ENCODE data around the gene TMA7. TPM values are rescaled to one million over a fixed set of nuclear protein-coding genes. Genes with fewer than 3 reads are reported as not detected.

TMA7 gene
- total RNA-seq, 1 donor from 2014 or later, result 309 TPM

GRCh38 chr3:48425281-48425812, 14.7 kb upstream of the TMA7 start:
- peaks cover 2% of the 10 kb centered on the region for H3K36me3 Mint-ChIP-seq (ENCODE audit: low read depth)
- H3K27me3 Mint-ChIP-seq (ENCODE audit: low read depth), result no peaks in the 10 kb centered on the region
- H3K27ac Mint-ChIP-seq (ENCODE audit: unreplicated experiment), result peak overlapping the region; percentile 89
- H3K4me3 Mint-ChIP-seq, result peak overlapping the region; percentile 83
- H3K9me3 Mint-ChIP-seq, result no peaks in the 10 kb centered on the region
- TF ChIP-seq, protein P1, sequence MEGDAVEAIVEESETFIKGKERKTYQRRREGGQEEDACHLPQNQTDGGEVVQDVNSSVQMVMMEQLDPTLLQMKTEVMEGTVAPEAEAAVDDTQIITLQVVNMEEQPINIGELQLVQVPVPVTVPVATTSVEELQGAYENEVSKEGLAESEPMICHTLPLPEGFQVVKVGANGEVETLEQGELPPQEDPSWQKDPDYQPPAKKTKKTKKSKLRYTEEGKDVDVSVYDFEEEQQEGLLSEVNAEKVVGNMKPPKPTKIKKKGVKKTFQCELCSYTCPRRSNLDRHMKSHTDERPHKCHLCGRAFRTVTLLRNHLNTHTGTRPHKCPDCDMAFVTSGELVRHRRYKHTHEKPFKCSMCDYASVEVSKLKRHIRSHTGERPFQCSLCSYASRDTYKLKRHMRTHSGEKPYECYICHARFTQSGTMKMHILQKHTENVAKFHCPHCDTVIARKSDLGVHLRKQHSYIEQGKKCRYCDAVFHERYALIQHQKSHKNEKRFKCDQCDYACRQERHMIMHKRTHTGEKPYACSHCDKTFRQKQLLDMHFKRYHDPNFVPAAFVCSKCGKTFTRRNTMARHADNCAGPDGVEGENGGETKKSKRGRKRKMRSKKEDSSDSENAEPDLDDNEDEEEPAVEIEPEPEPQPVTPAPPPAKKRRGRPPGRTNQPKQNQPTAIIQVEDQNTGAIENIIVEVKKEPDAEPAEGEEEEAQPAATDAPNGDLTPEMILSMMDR (conservative IDR thresholded peaks at IDR 0.05), result no peak
- no peak for DNase-seq (ENCODE audit: low read depth, low spot score)
- H3K4me1 Mint-ChIP-seq, result peaks cover 42% of the 10 kb centered on the region

GRCh38 chr3:48426401-48426909, 13.6 kb upstream of the TMA7 start:
- H3K9me3 Mint-ChIP-seq, result no peaks in the 10 kb centered on the region
- TF ChIP-seq, protein P1 (conservative IDR thresholded peaks at IDR 0.05), result no peak
- H3K36me3 Mint-ChIP-seq (ENCODE audit: low read depth), result peaks cover 2% of the 10 kb centered on the region
- H3K27ac Mint-ChIP-seq (ENCODE audit: unreplicated experiment), result no peak overlapping the region
- peak overlapping the region; percentile 83 for H3K4me3 Mint-ChIP-seq
- peaks cover 52% of the 10 kb centered on the region for H3K4me1 Mint-ChIP-seq
- no peak for DNase-seq (ENCODE audit: low read depth, low spot score)
- H3K27me3 Mint-ChIP-seq (ENCODE audit: low read depth), result no peaks in the 10 kb centered on the region

DNA sequence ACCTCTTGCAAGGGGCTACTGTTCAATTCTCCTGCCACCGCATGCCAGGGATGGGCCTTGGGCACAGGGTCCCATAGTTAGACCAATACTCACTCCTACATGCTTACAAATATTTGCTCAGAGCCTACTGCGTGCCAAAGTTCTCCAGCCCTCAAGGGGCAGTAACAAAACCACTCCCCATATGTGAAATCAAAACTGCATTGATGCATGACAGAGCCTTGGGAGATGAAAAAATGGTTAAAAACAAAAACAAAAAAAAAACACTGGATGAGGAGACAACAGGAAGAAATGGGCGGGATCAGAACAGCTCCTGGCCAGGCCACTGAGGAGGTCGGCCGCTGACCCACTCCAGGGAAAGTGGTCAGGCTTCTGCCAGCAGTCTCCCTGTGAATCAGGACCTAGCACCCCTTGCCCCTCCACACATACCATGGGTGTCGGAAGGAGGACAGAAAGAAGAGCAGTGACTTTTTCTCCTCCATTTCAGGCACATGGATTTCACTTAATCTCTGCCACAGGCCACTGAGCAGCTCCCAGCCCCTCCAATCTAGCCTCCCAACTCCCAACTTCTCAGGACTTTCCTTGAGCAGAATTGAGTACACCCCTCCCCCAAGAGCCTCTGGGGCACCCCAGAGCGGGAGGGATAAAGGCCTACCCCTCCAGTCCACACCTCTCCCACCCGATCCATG, 13.0 kb upstream of the TMA7 start:
- H3K27me3 Mint-ChIP-seq (ENCODE audit: low read depth), result no peaks in the 10 kb centered on the region
- peaks cover 6% of the 10 kb centered on the region for H3K36me3 Mint-ChIP-seq (ENCODE audit: low read depth)
- H3K4me3 Mint-ChIP-seq, result peak overlapping the region; percentile 83
- TF ChIP-seq, protein P1 (conservative IDR thresholded peaks at IDR 0.05), result no peak
- H3K9me3 Mint-ChIP-seq, result no peaks in the 10 kb centered on the region
- DNase-seq (ENCODE audit: low read depth, low spot score), result no peak
- H3K4me1 Mint-ChIP-seq, result peaks cover 56% of the 10 kb centered on the region
- H3K27ac Mint-ChIP-seq (ENCODE audit: unreplicated experiment), result peak overlapping the region; percentile 97

GRCh38 chr3:48427630-48427962, 12.5 kb upstream of the TMA7 start:
- DNase-seq (ENCODE audit: low read depth, low spot score), result no peak
- Mint-ChIP-seq H3K9me3 (no peaks in the 10 kb centered on the region), H3K4me3 (peak overlapping the region; percentile 83), H3K4me1 (peaks cover 56% of the 10 kb centered on the region), H3K27me3 (ENCODE audit: low read depth) (no peaks in the 10 kb centered on the region), H3K27ac (ENCODE audit: unreplicated experiment) (peak overlapping the region; percentile 97), H3K36me3 (ENCODE audit: low read depth) (peaks cover 6% of the 10 kb centered on the region)
- TF ChIP-seq, protein P1 (conservative IDR thresholded peaks at IDR 0.05), result no peak

DNA sequence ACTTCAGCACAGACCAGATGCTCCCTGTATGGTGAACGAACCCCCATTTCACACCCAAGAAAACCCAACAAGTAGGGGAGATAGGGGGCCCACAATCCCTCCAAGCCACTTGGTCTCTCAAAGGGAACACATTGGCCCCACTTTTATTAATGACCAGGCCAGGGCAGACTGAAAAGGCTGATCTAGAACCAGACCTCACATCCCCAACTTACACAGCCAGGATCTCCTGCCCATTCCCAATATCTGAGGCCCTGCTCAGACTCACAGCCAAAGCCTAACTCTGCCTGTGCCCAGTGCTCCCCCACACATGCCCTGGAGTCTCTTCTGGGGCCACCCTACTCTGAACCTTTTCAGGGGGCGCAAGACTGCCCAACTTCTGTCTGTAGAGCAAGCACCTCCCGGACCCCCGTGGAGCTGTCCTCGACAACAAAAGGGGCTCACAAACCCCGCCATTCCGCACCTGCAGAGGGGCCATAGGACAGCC, 11.9 kb upstream of the TMA7 start:
- peak overlapping the region; percentile 97 for H3K27ac Mint-ChIP-seq (ENCODE audit: unreplicated experiment)

More for the DNA sequence above, 11.9 kb upstream of the TMA7 start:
- Mint-ChIP-seq H3K9me3 (no peaks in the 10 kb centered on the region), H3K4me3 (peak overlapping the region; percentile 83), H3K27me3 (ENCODE audit: low read depth) (no peaks in the 10 kb centered on the region), H3K4me1 (peaks cover 54% of the 10 kb centered on the region), H3K36me3 (ENCODE audit: low read depth) (peaks cover 6% of the 10 kb centered on the region)
- DNase-seq (ENCODE audit: low read depth, low spot score), result no peak
- TF ChIP-seq, protein P1 (conservative IDR thresholded peaks at IDR 0.05), result no peak
